ENCODE data around the gene PDZK1IP1.

GRCh38 chr1:47198214-47198613 lies 8.4 kb upstream of the PDZK1IP1 start:
- TF ChIP-seq, protein P1, sequence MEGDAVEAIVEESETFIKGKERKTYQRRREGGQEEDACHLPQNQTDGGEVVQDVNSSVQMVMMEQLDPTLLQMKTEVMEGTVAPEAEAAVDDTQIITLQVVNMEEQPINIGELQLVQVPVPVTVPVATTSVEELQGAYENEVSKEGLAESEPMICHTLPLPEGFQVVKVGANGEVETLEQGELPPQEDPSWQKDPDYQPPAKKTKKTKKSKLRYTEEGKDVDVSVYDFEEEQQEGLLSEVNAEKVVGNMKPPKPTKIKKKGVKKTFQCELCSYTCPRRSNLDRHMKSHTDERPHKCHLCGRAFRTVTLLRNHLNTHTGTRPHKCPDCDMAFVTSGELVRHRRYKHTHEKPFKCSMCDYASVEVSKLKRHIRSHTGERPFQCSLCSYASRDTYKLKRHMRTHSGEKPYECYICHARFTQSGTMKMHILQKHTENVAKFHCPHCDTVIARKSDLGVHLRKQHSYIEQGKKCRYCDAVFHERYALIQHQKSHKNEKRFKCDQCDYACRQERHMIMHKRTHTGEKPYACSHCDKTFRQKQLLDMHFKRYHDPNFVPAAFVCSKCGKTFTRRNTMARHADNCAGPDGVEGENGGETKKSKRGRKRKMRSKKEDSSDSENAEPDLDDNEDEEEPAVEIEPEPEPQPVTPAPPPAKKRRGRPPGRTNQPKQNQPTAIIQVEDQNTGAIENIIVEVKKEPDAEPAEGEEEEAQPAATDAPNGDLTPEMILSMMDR (IDR thresholded peaks at IDR 0.05) = no peak
- TF ChIP-seq POLR2A (IDR thresholded peaks at IDR 0.05) = no peak

All from adrenal gland (tissue), 5 donors.